Liver (tissue), 9 donors: ENCODE measurements around the gene OR8B4. TPM values are rescaled to one million over a fixed set of nuclear protein-coding genes. Genes with fewer than 3 reads are reported as not detected.
"Not testable (repeated sequence)": the region's sequence is repeated elsewhere in the genome, so short reads cannot be mapped to it uniquely, and the experiment has no call there.

Source experiments
- DNase-seq: peaks from one replicate; pipeline ENCODE4 v3.0.0-alpha.2; 2017; ENCODE audit warnings: low spot score
- H3K27ac ChIP-seq, 2 donors: one replicate each; pipeline ENCODE4 v1.7.0; 2013; ENCODE audit warnings: inconsistent platforms in 2 of 2, low read length in 2 of 2, control low read depth in 1 of 2, low read depth in 1 of 2, mild to moderate bottlenecking in 1 of 2
- H3K27me3 ChIP-seq, 4 donors: one replicate each; pipeline versions ENCODE4 v1.6.1 to v1.7.0; 2013; ENCODE audit warnings: low read length in 3 of 4, inconsistent platforms in 1 of 4, mild to moderate bottlenecking in 1 of 4, moderate library complexity in 1 of 4; ENCODE audit not compliant: control insufficient read depth in 4 of 4, insufficient read depth in 4 of 4
- H3K36me3 ChIP-seq, 4 donors: one replicate each; pipeline versions ENCODE4 v1.6.1 to v1.7.0; 2013; ENCODE audit warnings: low read length in 3 of 4, mild to moderate bottlenecking in 3 of 4, low read depth in 1 of 4, moderate library complexity in 1 of 4; ENCODE audit not compliant: control insufficient read depth in 4 of 4, insufficient read depth in 3 of 4
- H3K4me1 ChIP-seq, 4 donors: one replicate each; pipeline versions ENCODE4 v1.6.1 to v1.7.0; 2013; ENCODE audit warnings: low read length in 3 of 4, mild to moderate bottlenecking in 3 of 4, moderate library complexity in 1 of 4; ENCODE audit not compliant: control insufficient read depth in 4 of 4, insufficient read depth in 4 of 4
- H3K4me3 ChIP-seq, 3 donors: one replicate each; pipeline versions ENCODE4 v1.6.1 to v1.7.0; 2013; ENCODE audit warnings: low read length in 3 of 3, control low read depth in 1 of 3, low read depth in 1 of 3, mild to moderate bottlenecking in 1 of 3
- H3K9ac ChIP-seq, 2 donors: one replicate each; pipeline ENCODE4 v1.7.0; 2013; ENCODE audit warnings: low read length in 2 of 2, mild to moderate bottlenecking in 2 of 2, moderate library complexity in 2 of 2, control low read depth in 1 of 2, low read depth in 1 of 2
- H3K9me3 ChIP-seq, 4 donors: one replicate each; pipeline versions ENCODE4 v1.6.1 to v1.7.0; 2013; ENCODE audit warnings: low read length in 3 of 4; ENCODE audit not compliant: control insufficient read depth in 4 of 4
- ATF3 ChIP-seq: IDR thresholded peaks from 2 replicates; pipeline ENCODE4 v1.6.1; 2016; ENCODE audit warnings: antibody characterized with exemption
- CTCF ChIP-seq: fragments of 150-350 bp; IDR thresholded peaks from 2 replicates; pipeline ENCODE4 v1.5.1; 2017; ENCODE audit warnings: improper control_type of control experiment, low read depth, low read length; ENCODE audit not compliant: missing input control
- EGR1 ChIP-seq, 2 donors: IDR thresholded peaks; 2 replicates each; pipeline ENCODE4 v1.6.1; 2016 to 2018; ENCODE audit warnings: antibody characterized with exemption in 2 of 2, low read depth in 2 of 2
- FOXA1 ChIP-seq: IDR thresholded peaks from 2 replicates; pipeline ENCODE4 v1.6.1; 2016; ENCODE audit warnings: antibody characterized with exemption
- FOXA2 ChIP-seq: IDR thresholded peaks from 2 replicates; pipeline ENCODE4 v1.6.1; 2016; ENCODE audit warnings: antibody characterized with exemption
- GABPA ChIP-seq, 2 donors: IDR thresholded peaks in 1 of 2; conservative IDR thresholded peaks in 1 of 2; 2 replicates each; pipeline ENCODE4 v1.6.1; 2016; ENCODE audit warnings: antibody characterized with exemption in 2 of 2, mild to moderate bottlenecking in 1 of 2, moderate library complexity in 1 of 2
- HNF4A ChIP-seq, 2 donors: conservative IDR thresholded peaks; 2 replicates each; pipeline ENCODE4 v1.6.1; 2016; ENCODE audit warnings: antibody characterized with exemption in 2 of 2, mild to moderate bottlenecking in 2 of 2
- HNF4G ChIP-seq: IDR thresholded peaks from 2 replicates; pipeline ENCODE4 v1.6.1; 2016; ENCODE audit warnings: antibody characterized with exemption
- JUND ChIP-seq, 2 donors: IDR thresholded peaks; 2 replicates each; pipeline ENCODE4 v1.6.1; 2016; ENCODE audit warnings: antibody characterized with exemption in 2 of 2
- NR2F2 ChIP-seq: IDR thresholded peaks from 2 replicates; pipeline ENCODE4 v1.6.1; 2016; ENCODE audit warnings: antibody characterized with exemption
- RAD21 ChIP-seq, 2 donors: IDR thresholded peaks; 2 replicates each; pipeline ENCODE4 v1.6.1; 2016; ENCODE audit warnings: antibody characterized with exemption in 2 of 2, mild to moderate bottlenecking in 2 of 2
- REST ChIP-seq: IDR thresholded peaks from 2 replicates; pipeline ENCODE4 v1.6.1; 2016; ENCODE audit warnings: antibody characterized with exemption, mild to moderate bottlenecking
- RXRA ChIP-seq, 2 donors: IDR thresholded peaks; 2 replicates each; pipeline ENCODE4 v1.6.1; 2017 to 2018; ENCODE audit warnings: antibody characterized with exemption in 2 of 2, mild to moderate bottlenecking in 1 of 2
- SP1 ChIP-seq: IDR thresholded peaks from 2 replicates; pipeline ENCODE4 v1.6.1; 2018; ENCODE audit warnings: antibody characterized with exemption, mild to moderate bottlenecking
- TAF1 ChIP-seq: conservative IDR thresholded peaks from 2 replicates; pipeline ENCODE4 v1.6.1; 2016; ENCODE audit warnings: antibody characterized with exemption, mild to moderate bottlenecking
- YY1 ChIP-seq: IDR thresholded peaks from 2 replicates; pipeline ENCODE4 v1.6.1; 2016; ENCODE audit warnings: antibody characterized with exemption, mild to moderate bottlenecking
- ZBTB33 ChIP-seq: IDR thresholded peaks from 2 replicates; pipeline ENCODE4 v1.6.1; 2016; ENCODE audit warnings: antibody characterized with exemption
- WGBS: extraction: QIAGEN DNeasy Blood & Tissue Kit; methylation state at CpG from one replicate; pipeline ENCODE4 v1.1.7; 2013; 5-methylcytosine and 5-hydroxymethylcytosine counted together
- polyA plus RNA-seq, 2 donors: library from polyadenylated mRNA; stranded (reverse) in 1 of 2; unstranded in 1 of 2; fragments of 200-250 nt in 1 of 2; fragments of >200 nt in 1 of 2; fragmentation: Nextera tagmentation in 1 of 2; extraction: Ambion mirVana in 1 of 2; gene quantifications; one replicate each; pipeline versions ENCODE4 v1.2.1 to v1.2.3, GENCODE V29; 2013 to 2015
- total RNA-seq, 2 donors: library from RNA; depleted of rRNA; stranded (reverse); fragments of >200 nt; gene quantifications; one replicate each; pipeline ENCODE4 v1.2.3, GENCODE V29; 2014
- TF ChIP-seq, protein P1 (sequence below): IDR thresholded peaks from 2 replicates; pipeline ENCODE4 v1.6.1; 2016; ENCODE audit warnings: antibody characterized with exemption
- donor health status: healthy.
- donor health status: healthy.
- donor health status: healthy.
- donor health status: healthy.
- donor health status: healthy.

Gene OR8B4
- total and polyA plus RNA-seq, 4 donors = not detected

GRCh38 chr11:124409906-124410305 lies 14.8 kb downstream of the OR8B4 start:
- Histone ChIP-seq H3K27me3 (peaks cover 0 to 23% (median 0%) of the 10 kb centered on the region in 4 donors), H3K4me3 (no peak overlapping the region), H3K4me1 (no peaks in the 10 kb centered on the region), H3K36me3 (no peaks in the 10 kb centered on the region), H3K9me3 (no peaks in the 10 kb centered on the region), H3K9ac (no peak overlapping the region), H3K27ac (no peak overlapping the region)
- DNase-seq = no peak
- 69% methylated on average over 7 of the region's 7 CpGs for WGBS
- no peak for TF ChIP-seq ZBTB33
- TF ChIP-seq TAF1 = no peak
- no peak for TF ChIP-seq NR2F2
- no peak for TF ChIP-seq FOXA1

- no peak for DNase-seq
- Histone ChIP-seq H3K27me3 (peaks cover 0 to 16% (median 0%) of the 10 kb centered on the region in 4 donors), H3K9me3 (no peaks in the 10 kb centered on the region), H3K9ac (no peak overlapping the region), H3K4me3 (no peak overlapping the region), H3K4me1 (no peaks in the 10 kb centered on the region), H3K27ac (no peak overlapping the region), H3K36me3 (no peaks in the 10 kb centered on the region)
- 62% methylated on average over 2 of the region's 2 CpGs for WGBS
- no peak for TF ChIP-seq ZBTB33
- no peak for TF ChIP-seq HNF4A (conservative IDR thresholded peaks at IDR 0.05)
- TF ChIP-seq CTCF = no peak
- TF ChIP-seq YY1 = no peak
- TF ChIP-seq RXRA (IDR thresholded peaks at IDR 0.05) = no peak
- no peak for TF ChIP-seq FOXA2
- TF ChIP-seq RAD21 (IDR thresholded peaks at IDR 0.05) = no peak
- no peak for TF ChIP-seq NR2F2
- TF ChIP-seq JUND (IDR thresholded peaks at IDR 0.05) = no peak
- no peak for TF ChIP-seq FOXA1
- no peak for TF ChIP-seq TAF1
- no peak for TF ChIP-seq EGR1 (IDR thresholded peaks at IDR 0.05; ENCODE audit: low read depth in 2 of 2)
- TF ChIP-seq, protein P1, sequence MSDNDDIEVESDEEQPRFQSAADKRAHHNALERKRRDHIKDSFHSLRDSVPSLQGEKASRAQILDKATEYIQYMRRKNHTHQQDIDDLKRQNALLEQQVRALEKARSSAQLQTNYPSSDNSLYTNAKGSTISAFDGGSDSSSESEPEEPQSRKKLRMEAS = no peak
- no peak for TF ChIP-seq GABPA (IDR thresholded peaks at IDR 0.05 in 1 of 2, conservative IDR thresholded peaks at IDR 0.05 in 1 of 2)
- TF ChIP-seq REST = no peak
- TF ChIP-seq SP1 = no peak
- TF ChIP-seq ATF3 = no peak
- TF ChIP-seq HNF4G = no peak
Observed at GRCh38 chr11:124405581-124405980, 19.1 kb downstream of the OR8B4 start.

DNA sequence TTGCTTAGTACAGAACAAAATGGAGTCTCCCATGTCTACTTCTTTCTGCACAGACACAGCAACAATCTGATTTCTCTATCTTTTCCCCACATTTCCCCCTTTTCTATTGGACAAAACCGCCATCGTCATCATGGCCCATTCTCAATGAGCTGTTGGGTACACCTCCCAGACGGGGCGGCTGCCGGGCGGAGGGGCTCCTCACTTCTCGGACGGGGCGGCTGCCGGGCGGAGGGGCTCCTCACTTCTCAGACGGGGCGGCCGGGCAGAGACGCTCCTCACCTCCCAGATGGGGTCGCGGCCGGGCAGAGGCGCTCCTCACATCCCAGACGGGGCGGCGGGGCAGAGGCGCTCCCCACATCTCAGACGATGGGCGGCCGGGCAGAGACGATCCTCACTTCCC lies 21.5 kb downstream of the OR8B4 start:
- H3K9me3 ChIP-seq, H3K27ac ChIP-seq, H3K9ac ChIP-seq, H3K27me3 ChIP-seq, H3K36me3 ChIP-seq, H3K4me1 ChIP-seq, H3K4me3 ChIP-seq, DNase-seq: not testable (repeated sequence)
- WGBS = 86% methylated on average over 17 of the region's 27 CpGs
